GM19240 (cell line): ENCODE measurements around the gene ZNF14.
"Not testable (repeated sequence)": the region's sequence is repeated elsewhere in the genome, so short reads cannot be mapped to it uniquely, and the experiment has no call there.

Source experiments
- DNase-seq: peaks from one replicate; pipeline ENCODE4 v3.0.0; 2011; ENCODE audit warnings: low spot score; ENCODE audit not compliant: insufficient read length

The ZNF14 gene

GRCh38 chr19:19689023-19689422 is 43.9 kb downstream of the ZNF14 start:
- not testable (repeated sequence) for DNase-seq

- no peak for DNase-seq
Measured at GRCh38 chr19:19687090-19687489, 45.8 kb downstream of the ZNF14 start.

- no peak for DNase-seq
Measured at GRCh38 chr19:19686580-19686979, 46.3 kb downstream of the ZNF14 start.

GRCh38 chr19:19686119-19686518 is 46.8 kb downstream of the ZNF14 start:
- not testable (repeated sequence) for DNase-seq

GRCh38 chr19:19679176-19680073 is 53.5 kb downstream of the ZNF14 start:
- DNase-seq: no peak

- DNase-seq: no peak
Measured at GRCh38 chr19:19677579-19677978, 55.3 kb downstream of the ZNF14 start.

- DNase-seq: no peak
Measured at GRCh38 chr19:19674315-19674714, 58.6 kb downstream of the ZNF14 start.

- no peak for DNase-seq
Measured at GRCh38 chr19:19672816-19673215, 60.1 kb downstream of the ZNF14 start.

- DNase-seq: no peak
Measured at GRCh38 chr19:19670070-19670551, 62.8 kb downstream of the ZNF14 start.

GRCh38 chr19:19668230-19669012 is 64.5 kb downstream of the ZNF14 start, which contains the start of gene ZNF101:
TSS of gene ZNF101 (plus strand) at chr19:19668839. CDS start at chr19:19668964, 125 bp downstream.
- DNase-seq: peak; percentile 81

GRCh38 chr19:19665420-19665948 is 67.4 kb downstream of the ZNF14 start:
- DNase-seq: not testable (repeated sequence)

GRCh38 chr19:19663256-19664120 is 69.4 kb downstream of the ZNF14 start, which contains the start of gene ATP13A1:
TSS of gene ATP13A1 (minus strand) at chr19:19663676. CDS start at chr19:19663666, 10 bp downstream.
- DNase-seq: peak; percentile 61

GRCh38 chr19:19662871-19663255 is 70.0 kb downstream of the ZNF14 start:
- DNase-seq: no peak

- no peak for DNase-seq
Measured at GRCh38 chr19:19662344-19662743, 70.6 kb downstream of the ZNF14 start.

GRCh38 chr19:19661675-19662251 is 71.1 kb downstream of the ZNF14 start:
- peak; percentile 75 for DNase-seq

- DNase-seq: no peak
Measured at GRCh38 chr19:19661141-19661674, 71.7 kb downstream of the ZNF14 start.
